Hepatocyte (in vitro differentiated cells): Measurements from ENCODE around the gene GFM2.

Experiments
- EZH2 ChIP-seq: fragments of 200-600 bp; sonication (generic); IDR thresholded peaks from 2 replicates; pipeline ENCODE4 v1.6.1; 2016; ENCODE audit warnings: antibody characterized with exemption, mild to moderate bottlenecking, borderline replicate concordance
- EZH2phosphoT487 ChIP-seq: fragments of 200-600 bp; sonication (generic); IDR thresholded peaks from one replicate; pipeline ENCODE4 v1.6.1; 2018; ENCODE audit warnings: antibody characterized with exemption, mild to moderate bottlenecking, low read depth, moderate library complexity; ENCODE audit not compliant: unreplicated experiment, severe bottlenecking
- TF ChIP-seq, protein P1 (sequence below): fragments of 200-600 bp; sonication (generic); IDR thresholded peaks from 2 replicates; pipeline ENCODE4 v1.5.1; 2016; ENCODE audit warnings: antibody characterized with exemption, mild to moderate bottlenecking; ENCODE audit not compliant: poor library complexity

DNA sequence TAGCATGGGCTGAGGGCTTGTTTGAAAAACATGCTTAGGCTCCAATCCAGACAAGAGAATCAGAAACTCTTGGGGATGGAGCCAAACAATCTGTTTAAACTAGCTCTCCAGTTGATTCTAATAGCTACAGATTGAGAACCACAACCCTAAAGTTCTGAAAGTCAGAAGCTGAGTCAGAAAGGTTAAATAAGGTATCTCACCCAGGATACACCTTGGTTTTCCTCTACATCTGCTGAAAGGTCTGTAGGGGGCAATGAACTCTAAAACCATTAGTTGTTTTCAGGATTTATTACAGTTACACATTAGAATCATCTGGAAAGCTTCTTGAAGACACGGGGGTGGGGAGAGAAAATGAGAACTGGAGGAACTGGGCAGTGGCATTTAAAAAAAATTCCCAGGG lies 5.7 kb downstream of the GFM2 start:
- TF ChIP-seq, protein P1, sequence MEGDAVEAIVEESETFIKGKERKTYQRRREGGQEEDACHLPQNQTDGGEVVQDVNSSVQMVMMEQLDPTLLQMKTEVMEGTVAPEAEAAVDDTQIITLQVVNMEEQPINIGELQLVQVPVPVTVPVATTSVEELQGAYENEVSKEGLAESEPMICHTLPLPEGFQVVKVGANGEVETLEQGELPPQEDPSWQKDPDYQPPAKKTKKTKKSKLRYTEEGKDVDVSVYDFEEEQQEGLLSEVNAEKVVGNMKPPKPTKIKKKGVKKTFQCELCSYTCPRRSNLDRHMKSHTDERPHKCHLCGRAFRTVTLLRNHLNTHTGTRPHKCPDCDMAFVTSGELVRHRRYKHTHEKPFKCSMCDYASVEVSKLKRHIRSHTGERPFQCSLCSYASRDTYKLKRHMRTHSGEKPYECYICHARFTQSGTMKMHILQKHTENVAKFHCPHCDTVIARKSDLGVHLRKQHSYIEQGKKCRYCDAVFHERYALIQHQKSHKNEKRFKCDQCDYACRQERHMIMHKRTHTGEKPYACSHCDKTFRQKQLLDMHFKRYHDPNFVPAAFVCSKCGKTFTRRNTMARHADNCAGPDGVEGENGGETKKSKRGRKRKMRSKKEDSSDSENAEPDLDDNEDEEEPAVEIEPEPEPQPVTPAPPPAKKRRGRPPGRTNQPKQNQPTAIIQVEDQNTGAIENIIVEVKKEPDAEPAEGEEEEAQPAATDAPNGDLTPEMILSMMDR: no peak
- TF ChIP-seq EZH2phosphoT487: no peak
- no peak for TF ChIP-seq EZH2
